ENCODE results near the gene MSRB1. TPM values are rescaled to one million over a fixed set of nuclear protein-coding genes. Genes with fewer than 3 reads are reported as not detected.

MSRB1 gene
- polyA plus RNA-seq, 1 donor from 2014 or later = 6.0 TPM

GRCh38 chr16:1990351-1991134 lies 47.5 kb upstream of the MSRB1 start:
- H3K79me2 ChIP-seq (replicated peaks; ENCODE audit: insufficient read depth, low read length) = no peaks in the 10 kb centered on the region
- peak overlapping the region; percentile 33 for H2AFZ ChIP-seq (ENCODE audit: low read depth, low read length)

DNA sequence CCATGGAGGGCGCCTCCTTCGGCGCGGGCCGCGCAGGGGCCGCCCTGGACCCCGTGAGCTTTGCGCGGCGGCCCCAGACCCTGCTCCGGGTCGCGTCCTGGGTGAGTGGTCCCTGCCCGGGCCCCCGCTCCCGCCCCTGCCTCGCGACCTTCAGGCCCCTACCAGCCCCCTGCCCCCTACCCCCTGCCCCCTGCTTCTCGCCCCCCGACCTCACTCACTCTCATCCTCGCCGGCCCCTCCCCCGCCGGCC lies 47.0 kb upstream of the MSRB1 start:
- H3K9me2 ChIP-seq (ENCODE audit: insufficient read depth, low read length) = no peaks in the 10 kb centered on the region
- no peaks in the 10 kb centered on the region for H3K36me3 ChIP-seq (ENCODE audit: insufficient read depth, low read length)
- peak overlapping the region; percentile 33 for H2AFZ ChIP-seq (ENCODE audit: low read depth, low read length)
- TF ChIP-seq SMC3 (conservative IDR thresholded peaks at IDR 0.05; ENCODE audit: poor library complexity) (no peak), POLR2AphosphoS5 (IDR thresholded peaks at IDR 0.05) (no peak), RAD21 (conservative IDR thresholded peaks at IDR 0.05) (no peak), MXI1 (conservative IDR thresholded peaks at IDR 0.05; ENCODE audit: poor library complexity, severe bottlenecking) (no peak), REST (IDR thresholded peaks at IDR 0.05; ENCODE audit: borderline replicate concordance) (no peak), EP300 (conservative IDR thresholded peaks at IDR 0.05; ENCODE audit: poor library complexity, severe bottlenecking) (no peak)
- TF ChIP-seq, protein P1, sequence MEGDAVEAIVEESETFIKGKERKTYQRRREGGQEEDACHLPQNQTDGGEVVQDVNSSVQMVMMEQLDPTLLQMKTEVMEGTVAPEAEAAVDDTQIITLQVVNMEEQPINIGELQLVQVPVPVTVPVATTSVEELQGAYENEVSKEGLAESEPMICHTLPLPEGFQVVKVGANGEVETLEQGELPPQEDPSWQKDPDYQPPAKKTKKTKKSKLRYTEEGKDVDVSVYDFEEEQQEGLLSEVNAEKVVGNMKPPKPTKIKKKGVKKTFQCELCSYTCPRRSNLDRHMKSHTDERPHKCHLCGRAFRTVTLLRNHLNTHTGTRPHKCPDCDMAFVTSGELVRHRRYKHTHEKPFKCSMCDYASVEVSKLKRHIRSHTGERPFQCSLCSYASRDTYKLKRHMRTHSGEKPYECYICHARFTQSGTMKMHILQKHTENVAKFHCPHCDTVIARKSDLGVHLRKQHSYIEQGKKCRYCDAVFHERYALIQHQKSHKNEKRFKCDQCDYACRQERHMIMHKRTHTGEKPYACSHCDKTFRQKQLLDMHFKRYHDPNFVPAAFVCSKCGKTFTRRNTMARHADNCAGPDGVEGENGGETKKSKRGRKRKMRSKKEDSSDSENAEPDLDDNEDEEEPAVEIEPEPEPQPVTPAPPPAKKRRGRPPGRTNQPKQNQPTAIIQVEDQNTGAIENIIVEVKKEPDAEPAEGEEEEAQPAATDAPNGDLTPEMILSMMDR (IDR thresholded peaks at IDR 0.05; ENCODE audit: poor library complexity, severe bottlenecking) = no peak
- no peaks in the 10 kb centered on the region for H4K20me1 ChIP-seq (ENCODE audit: insufficient read depth)
- H3K9me3 ChIP-seq (ENCODE audit: low read length) = no peaks in the 10 kb centered on the region
- peaks cover 21% of the 10 kb centered on the region for H3K27me3 ChIP-seq (ENCODE audit: insufficient read depth, low read depth, low read length)
- H3K4me3 ChIP-seq (ENCODE audit: low read length) = peak overlapping the region; percentile 88
- H3K4me2 ChIP-seq (ENCODE audit: low read length) = no peak overlapping the region
- peak overlapping the region; percentile 80 for H3K9ac ChIP-seq (ENCODE audit: low read length)
- H3F3A ChIP-seq (ENCODE audit: insufficient read depth, low read length, poor library complexity, severe bottlenecking) = no peaks in the 10 kb centered on the region
- no peaks in the 10 kb centered on the region for H3K79me2 ChIP-seq (replicated peaks; ENCODE audit: insufficient read depth, low read length)
- H3K27ac ChIP-seq (ENCODE audit: low read length) = no peak overlapping the region

More at GRCh38 chr16:1990351-1991134, 47.5 kb upstream of the MSRB1 start:
- Histone ChIP-seq H3K4me2 (ENCODE audit: low read length) (peak overlapping the region; percentile 77), H4K20me1 (ENCODE audit: insufficient read depth) (no peaks in the 10 kb centered on the region), H3F3A (ENCODE audit: insufficient read depth, low read length, poor library complexity, severe bottlenecking) (no peaks in the 10 kb centered on the region), H3K4me3 (ENCODE audit: low read length) (peak overlapping the region; percentile 88), H3K36me3 (ENCODE audit: insufficient read depth, low read length) (no peaks in the 10 kb centered on the region), H3K9me2 (ENCODE audit: insufficient read depth, low read length) (no peaks in the 10 kb centered on the region), H3K27ac (ENCODE audit: low read length) (no peak overlapping the region), H3K27me3 (ENCODE audit: insufficient read depth, low read depth, low read length) (peaks cover 21% of the 10 kb centered on the region), H3K9me3 (ENCODE audit: low read length) (no peaks in the 10 kb centered on the region), H3K9ac (ENCODE audit: low read length) (peak overlapping the region; percentile 80)
- TF ChIP-seq EZH2 (IDR thresholded peaks at IDR 0.05; ENCODE audit: borderline replicate concordance, insufficient read depth, low read length, poor library complexity, severe bottlenecking) (no peak), TAF1 (IDR thresholded peaks at IDR 0.05; ENCODE audit: low read depth) (peak; percentile 14), POLR2AphosphoS5 (IDR thresholded peaks at IDR 0.05) (no peak), SMC3 (conservative IDR thresholded peaks at IDR 0.05; ENCODE audit: poor library complexity) (no peak), REST (IDR thresholded peaks at IDR 0.05; ENCODE audit: borderline replicate concordance) (peak; percentile 33), RAD21 (conservative IDR thresholded peaks at IDR 0.05) (no peak), MXI1 (conservative IDR thresholded peaks at IDR 0.05; ENCODE audit: poor library complexity, severe bottlenecking) (no peak), EP300 (conservative IDR thresholded peaks at IDR 0.05; ENCODE audit: poor library complexity, severe bottlenecking) (no peak)
- TF ChIP-seq, protein P1 (IDR thresholded peaks at IDR 0.05; ENCODE audit: poor library complexity, severe bottlenecking) = no peak

All from neural cell (in vitro differentiated cells).